GM18511 (cell line): ENCODE results near the gene TBX2.

Experiments used
- ATAC-seq: cut with Tn5 transposase; IDR thresholded peaks from one replicate; pipeline ENCODE4 v1.9.1; 2021; ENCODE audit warnings: mild to moderate bottlenecking, moderate library complexity; ENCODE audit not compliant: unreplicated experiment

Gene TBX2

GRCh38 chr17:61452301-61453290 lies 53.0 kb downstream of the TBX2 start, which contains the start of gene TBX4:
Gene TBX4, plus strand, starts transcription at chr17:61452422. Its CDS starts 4,069 bp downstream, at chr17:61456491.
- ATAC-seq: no peak

- no peak for ATAC-seq
Observed at GRCh38 chr17:61453566-61454380, 54.1 kb downstream of the TBX2 start.

GRCh38 chr17:61454381-61455323 lies 55.0 kb downstream of the TBX2 start:
- no peak for ATAC-seq

GRCh38 chr17:61455324-61456060 lies 55.8 kb downstream of the TBX2 start:
- no peak for ATAC-seq

GRCh38 chr17:61456061-61456681 lies 56.5 kb downstream of the TBX2 start:
- no peak for ATAC-seq

DNA sequence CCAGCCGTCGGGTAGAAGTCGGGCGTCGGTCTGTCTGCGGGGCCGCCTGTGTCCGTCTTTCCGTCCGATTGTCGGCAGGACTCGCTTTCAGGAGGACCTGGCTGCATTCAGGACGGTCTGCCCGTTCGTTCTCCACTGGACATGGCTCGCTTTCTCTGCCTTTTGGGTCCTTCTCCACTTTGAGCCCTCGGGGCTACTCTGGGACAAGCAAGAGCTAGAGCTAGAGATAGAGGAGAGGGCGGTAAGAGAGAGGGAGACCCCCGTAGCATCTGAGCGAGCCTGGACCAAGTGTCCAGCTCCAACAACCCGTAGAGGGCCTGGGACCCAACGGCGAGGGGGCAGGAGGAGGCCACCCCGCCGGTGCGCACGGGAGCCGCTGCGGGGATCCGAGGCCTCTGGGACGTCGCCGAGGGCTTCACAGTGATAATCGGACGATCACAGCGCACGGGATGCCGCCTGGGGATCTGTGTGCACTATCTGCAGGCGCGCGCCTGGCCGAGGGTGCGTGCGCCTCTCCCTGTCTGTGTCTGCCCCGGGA lies 57.1 kb downstream of the TBX2 start:
- ATAC-seq: no peak

DNA sequence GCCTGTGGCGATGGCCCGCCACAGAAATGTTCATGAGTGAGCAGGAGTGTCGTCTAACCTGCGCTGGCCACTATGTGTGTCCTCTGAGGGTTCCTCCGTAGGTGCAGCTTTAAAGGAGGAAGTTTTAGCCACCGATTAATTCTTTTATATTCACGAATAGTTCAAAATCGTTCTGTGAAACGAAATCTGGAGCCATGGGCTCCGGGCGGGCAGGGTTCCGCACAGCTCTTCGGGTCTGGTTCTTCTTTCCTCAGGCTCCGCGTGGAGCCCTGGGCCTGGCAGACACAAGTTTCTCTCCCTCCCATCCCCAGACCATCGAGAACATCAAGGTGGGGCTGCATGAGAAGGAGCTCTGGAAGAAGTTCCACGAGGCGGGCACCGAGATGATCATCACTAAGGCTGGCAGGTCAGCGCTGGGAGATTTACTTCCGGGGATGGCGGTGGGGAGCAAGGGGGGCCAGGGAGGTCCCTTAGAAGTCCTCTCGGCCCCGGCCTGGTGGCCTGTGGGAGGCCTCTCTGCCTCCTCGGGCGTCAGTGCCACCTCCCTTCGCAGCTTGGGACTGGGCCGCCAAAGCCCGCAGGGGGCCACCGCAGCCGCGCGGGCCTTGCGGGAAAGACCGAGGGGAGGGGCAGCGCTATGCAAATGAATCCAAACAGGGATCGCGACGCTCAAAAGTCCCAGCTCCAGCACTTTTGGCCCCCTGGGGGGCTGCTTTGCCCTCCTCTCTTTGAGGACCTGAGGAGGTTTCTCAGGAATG lies 57.8 kb downstream of the TBX2 start:
- ATAC-seq: no peak

- ATAC-seq: no peak
Observed at GRCh38 chr17:61458000-61458399, 58.4 kb downstream of the TBX2 start.

GRCh38 chr17:61458421-61459141 lies 58.9 kb downstream of the TBX2 start:
- ATAC-seq: no peak
